Psoas muscle (tissue), 8 donors: ENCODE data around the gene FERMT3. TPM values are rescaled to one million over a fixed set of nuclear protein-coding genes. Genes with fewer than 3 reads are reported as not detected.

Source experiments
- ATAC-seq, 4 donors: fragments of 200-7000 bp; cut with Tn5 transposase; one replicate each; pipeline ENCODE4 v1.9.1; 2020; ENCODE audit warnings: moderate library complexity in 3 of 4, mild to moderate bottlenecking in 2 of 4
- DNase-seq, 2 donors: peaks; one replicate each; pipeline ENCODE4 v3.0.0-alpha.2; 2020
- H3K27ac ChIP-seq: fragments of 200-600 bp; one replicate; pipeline ENCODE4 v1.8.0; 2022
- H3K27me3 ChIP-seq, 3 donors: fragments of 200-600 bp in 1 of 3; one replicate each; pipeline versions ENCODE4 v1.6.1 to v1.8.0; 2013 to 2022; ENCODE audit warnings: low read length in 2 of 3, mild to moderate bottlenecking in 2 of 3, moderate library complexity in 1 of 3; ENCODE audit not compliant: insufficient read depth in 3 of 3
- H3K36me3 ChIP-seq, 2 donors: fragments of 200-600 bp in 1 of 2; one replicate each; pipeline versions ENCODE4 v1.6.1 to v1.8.0; 2013 to 2022; ENCODE audit warnings: low read depth in 1 of 2, mild to moderate bottlenecking in 1 of 2, moderate library complexity in 1 of 2; ENCODE audit not compliant: insufficient read depth in 1 of 2
- H3K4me1 ChIP-seq: fragments of 200-600 bp; one replicate; pipeline ENCODE4 v1.8.0; 2022
- H3K4me3 ChIP-seq: fragments of 200-600 bp; one replicate; pipeline ENCODE4 v1.8.0; 2022; ENCODE audit warnings: mild to moderate bottlenecking
- H3K9me3 ChIP-seq: fragments of 200-600 bp; one replicate; pipeline ENCODE4 v1.8.0; 2022
- WGBS, 3 donors: extraction: QIAGEN DNeasy Blood & Tissue Kit; methylation state at CpG; one replicate each; pipeline versions ENCODE4 v1.1.6 to v1.1.7; 2013; 5-methylcytosine and 5-hydroxymethylcytosine counted together
- intact Hi-C, 2 donors: fragments of 100-400 bp; cut with DNase I; formaldehyde crosslinking; loops; one replicate each; pipeline versions ENCODE4 v1.11.0 to v1.14.2; 2022
- polyA plus RNA-seq, 3 donors: library from polyadenylated mRNA; stranded (reverse); fragments of 200-250 nt; gene quantifications; one replicate each; pipeline ENCODE4 v1.2.3, GENCODE V29; 2013
- total RNA-seq, 4 donors: library from RNA; stranded (reverse); fragmentation: NEBNext Ultra II Directional in 2 of 4; extraction: Animal tissue kit (Norgen Biotek cat#: 25700) in 2 of 4; gene quantifications; one replicate each; pipeline versions ENCODE4 v1.2.1 to v1.2.4, GENCODE V29; 2021 to 2023
- TF ChIP-seq, protein P1 (sequence below): fragments of 200-600 bp; IDR thresholded peaks from one replicate; pipeline ENCODE4 v1.8.0; 2022; ENCODE audit warnings: antibody characterized with exemption
- donor health status: healthy with polysubstance abuse.
- donor health status: DM: no; HTN: no; CAD: no; lungs with moderate emphysema.
- donor health status: Bipolar disorder and iron deficiency.
- donor health status: healthy.
- donor health status: DM: yes; HTN: yes; CAD: no.
- donor health status: DM: no; HTN: no; CAD: no.
- donor health status: DM: no; HTN: no; CAD: no.
- donor health status: DM: yes; HTN: yes; CAD: no.

The FERMT3 gene
- total and polyA plus RNA-seq, 7 donors, result 2.5 to 11.7 (median 6.7) TPM

DNA sequence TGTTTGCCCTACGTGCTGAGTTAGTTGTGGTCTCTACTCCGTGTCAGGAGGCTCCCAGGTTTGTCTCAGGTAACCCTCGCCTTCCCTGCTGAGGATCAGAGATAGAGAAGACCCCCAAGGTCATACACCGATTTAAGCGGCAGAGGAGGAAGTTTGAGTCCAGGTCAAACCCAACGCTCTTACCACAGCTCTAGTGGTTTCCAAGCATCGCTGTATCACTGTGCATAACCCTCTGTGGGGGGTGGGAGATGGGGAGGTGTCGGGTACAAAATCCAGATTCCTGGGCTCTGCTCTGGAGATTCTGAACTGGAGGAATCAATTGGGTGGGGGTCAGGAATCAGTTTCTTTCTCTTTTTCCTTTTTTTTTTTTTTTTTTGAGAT is 24.5 kb downstream of the FERMT3 start:
- WGBS, 3 donors, result 28 to 33% (median 32%) methylated on average over 8 of the region's 8 CpGs
- Histone ChIP-seq H3K27ac (peak overlapping the region; percentile 95), H3K4me3 (peak overlapping the region; percentile 85), H3K4me1 (peaks cover 48% of the 10 kb centered on the region), H3K9me3 (no peaks in the 10 kb centered on the region), H3K27me3 (no peaks in the 10 kb centered on the region), H3K36me3 (no peaks in the 10 kb centered on the region)
- TF ChIP-seq, protein P1, sequence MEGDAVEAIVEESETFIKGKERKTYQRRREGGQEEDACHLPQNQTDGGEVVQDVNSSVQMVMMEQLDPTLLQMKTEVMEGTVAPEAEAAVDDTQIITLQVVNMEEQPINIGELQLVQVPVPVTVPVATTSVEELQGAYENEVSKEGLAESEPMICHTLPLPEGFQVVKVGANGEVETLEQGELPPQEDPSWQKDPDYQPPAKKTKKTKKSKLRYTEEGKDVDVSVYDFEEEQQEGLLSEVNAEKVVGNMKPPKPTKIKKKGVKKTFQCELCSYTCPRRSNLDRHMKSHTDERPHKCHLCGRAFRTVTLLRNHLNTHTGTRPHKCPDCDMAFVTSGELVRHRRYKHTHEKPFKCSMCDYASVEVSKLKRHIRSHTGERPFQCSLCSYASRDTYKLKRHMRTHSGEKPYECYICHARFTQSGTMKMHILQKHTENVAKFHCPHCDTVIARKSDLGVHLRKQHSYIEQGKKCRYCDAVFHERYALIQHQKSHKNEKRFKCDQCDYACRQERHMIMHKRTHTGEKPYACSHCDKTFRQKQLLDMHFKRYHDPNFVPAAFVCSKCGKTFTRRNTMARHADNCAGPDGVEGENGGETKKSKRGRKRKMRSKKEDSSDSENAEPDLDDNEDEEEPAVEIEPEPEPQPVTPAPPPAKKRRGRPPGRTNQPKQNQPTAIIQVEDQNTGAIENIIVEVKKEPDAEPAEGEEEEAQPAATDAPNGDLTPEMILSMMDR, result no peak
- DNase-seq (no peak), ATAC-seq (no peak)
- intact Hi-C loops, result no loop called here

DNA sequence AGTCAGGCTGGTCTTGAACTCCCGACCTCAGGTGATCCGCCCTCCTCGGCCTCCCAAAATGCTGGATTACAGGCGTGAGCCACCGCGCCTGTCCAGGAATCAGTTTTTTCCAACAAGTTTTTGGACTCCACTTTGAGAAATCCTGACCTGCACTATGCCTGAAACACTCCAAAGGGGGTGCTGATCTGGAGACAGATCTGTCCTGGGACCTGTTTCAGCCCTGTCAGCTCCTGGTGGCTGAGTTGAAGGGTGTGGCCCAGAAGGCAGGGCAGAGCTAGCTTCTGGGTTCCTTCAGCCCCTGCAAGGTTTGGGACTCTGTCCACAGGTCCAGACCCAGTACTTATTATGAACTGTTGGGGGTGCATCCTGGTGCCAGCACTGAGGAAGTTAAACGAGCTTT is 25.0 kb downstream of the FERMT3 start:
- Histone ChIP-seq H3K9me3 (no peaks in the 10 kb centered on the region), H3K4me3 (no peak overlapping the region), H3K36me3 (no peaks in the 10 kb centered on the region), H3K27me3 (no peaks in the 10 kb centered on the region), H3K27ac (no peak overlapping the region), H3K4me1 (peaks cover 47% of the 10 kb centered on the region)
- intact Hi-C loops, result no loop called here
- 91 to 93% (median 92%) methylated on average over 7 of the region's 7 CpGs for WGBS, 3 donors
- DNase-seq (no peak), ATAC-seq (no peak)
- TF ChIP-seq, protein P1, result no peak

DNA sequence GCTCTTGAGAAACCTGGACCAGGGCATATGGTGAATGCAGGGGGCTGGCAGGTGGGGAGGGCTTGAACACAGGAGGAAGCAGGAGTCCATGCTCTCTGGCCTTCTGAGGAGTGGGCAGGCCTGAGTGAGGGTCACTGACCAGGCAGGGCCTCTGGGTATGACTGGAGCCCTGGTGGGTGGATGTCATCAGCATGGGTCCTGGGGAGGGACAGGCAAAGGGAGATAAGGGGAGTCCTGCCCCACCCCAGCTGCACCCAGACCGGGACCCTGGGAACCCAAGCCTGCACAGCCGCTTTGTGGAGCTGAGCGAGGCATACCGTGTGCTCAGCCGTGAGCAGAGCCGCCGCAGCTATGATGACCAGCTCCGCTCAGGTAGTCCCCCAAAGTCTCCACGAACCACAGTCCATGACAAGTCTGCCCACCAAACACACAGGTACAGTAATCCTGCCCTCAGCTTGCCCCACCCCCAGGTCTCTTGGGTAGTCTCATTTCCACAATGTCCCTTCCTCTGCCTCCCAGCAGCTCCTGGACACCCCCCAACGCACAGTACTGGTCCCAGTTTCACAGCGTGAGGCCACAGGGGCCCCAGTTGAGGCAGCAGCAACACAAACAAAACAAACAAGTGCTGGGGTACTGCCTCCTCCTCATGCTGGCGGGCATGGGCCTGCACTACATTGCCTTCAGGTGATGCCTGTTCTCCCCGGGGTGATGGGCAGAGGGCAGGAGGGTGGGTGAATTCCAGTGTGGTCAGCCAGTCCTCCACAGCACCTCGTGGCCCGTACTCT is 25.9 kb downstream of the FERMT3 start:
- TF ChIP-seq, protein P1, result no peak
- no peak overlapping the region for H3K27ac ChIP-seq
- DNase-seq, result peak in 1 of 2 donors; percentile 54

DNA sequence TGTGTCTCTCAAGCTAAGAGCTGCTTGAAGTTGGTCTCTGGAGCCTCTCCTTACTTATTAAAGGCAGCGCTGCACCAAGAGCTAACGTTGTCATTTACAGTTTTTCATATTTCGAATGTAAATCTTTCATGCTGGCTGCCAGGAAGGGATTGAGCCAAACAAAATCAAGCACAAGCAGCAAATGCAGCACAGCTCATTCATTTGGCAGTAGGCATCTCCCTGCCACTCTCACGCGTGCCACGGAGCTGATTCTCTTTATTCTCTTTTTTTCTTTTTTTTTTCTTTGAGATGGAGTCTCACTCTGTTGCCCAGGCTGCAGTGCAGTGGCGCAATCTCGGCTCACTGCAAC is 26.4 kb downstream of the FERMT3 start:
- TF ChIP-seq, protein P1, result no peak
- ATAC-seq, result no peak
- no peak overlapping the region for H3K27ac ChIP-seq
- WGBS, 3 donors, result 84 to 95% (median 85%) methylated on average over 8 of the region's 8 CpGs
- peaks cover 0 to 6% of the 10 kb centered on the region in 2 donors for H3K36me3 ChIP-seq
- no peak for DNase-seq
- no peaks in the 10 kb centered on the region for H3K9me3 ChIP-seq
- no peak overlapping the region for H3K4me3 ChIP-seq
- H3K27me3 ChIP-seq, result no peaks in the 10 kb centered on the region
- intact Hi-C loops, result no loop called here
- peaks cover 33% of the 10 kb centered on the region for H3K4me1 ChIP-seq

More for the DNA sequence above, 25.9 kb downstream of the FERMT3 start:
- H3K4me3 ChIP-seq, result no peak overlapping the region
- H3K4me1 ChIP-seq, result peaks cover 39% of the 10 kb centered on the region
- peaks cover 0 to under 1% of the 10 kb centered on the region in 2 donors for H3K36me3 ChIP-seq
- intact Hi-C loops, result no loop called here
- no peak for ATAC-seq
- H3K9me3 ChIP-seq, result no peaks in the 10 kb centered on the region
- 80 to 89% (median 84%) methylated on average over 15 of the region's 15 CpGs for WGBS, 3 donors
- H3K27me3 ChIP-seq, result no peaks in the 10 kb centered on the region
